Measurements from ENCODE around the gene TEX19.
"Not testable (repeated sequence)": the region's sequence is repeated elsewhere in the genome, so short reads cannot be mapped to it uniquely, and the experiment has no call there.

The TEX19 gene

GRCh38 chr17:82411396-82412053 is 52.5 kb downstream of the TEX19 start:
- DNase-seq (ENCODE audit: low spot score): no peak

- DNase-seq (ENCODE audit: low spot score): not testable (repeated sequence)
Measured at GRCh38 chr17:82412081-82412480, 53.0 kb downstream of the TEX19 start.

GRCh38 chr17:82412535-82413520 is 53.8 kb downstream of the TEX19 start:
- no peak for DNase-seq (ENCODE audit: low spot score)
